Breast epithelium (tissue), 3 donors: ENCODE results near the gene TERB2.
"Not testable (repeated sequence)": the region's sequence is repeated elsewhere in the genome, so short reads cannot be mapped to it uniquely, and the experiment has no call there.

Source experiments
- POLR2A ChIP-seq: fragments of 450-650 bp; IDR thresholded peaks from one replicate; pipeline ENCODE4 v1.6.1; 2016; ENCODE audit warnings: antibody characterized with exemption, mild to moderate bottlenecking, moderate library complexity
- POLR2AphosphoS5 ChIP-seq, 3 donors: sonication (generic); formaldehyde crosslinking; IDR thresholded peaks; one replicate each; pipeline ENCODE4 v1.6.1; 2017; ENCODE audit warnings: antibody characterized with exemption in 3 of 3
- TF ChIP-seq, protein P1 (sequence below), 3 donors: fragments of 450-650 bp; IDR thresholded peaks; one replicate each; pipeline ENCODE4 v1.5.1; 2016 to 2017; ENCODE audit warnings: antibody characterized with exemption in 3 of 3, mild to moderate bottlenecking in 3 of 3, moderate library complexity in 3 of 3

DNA sequence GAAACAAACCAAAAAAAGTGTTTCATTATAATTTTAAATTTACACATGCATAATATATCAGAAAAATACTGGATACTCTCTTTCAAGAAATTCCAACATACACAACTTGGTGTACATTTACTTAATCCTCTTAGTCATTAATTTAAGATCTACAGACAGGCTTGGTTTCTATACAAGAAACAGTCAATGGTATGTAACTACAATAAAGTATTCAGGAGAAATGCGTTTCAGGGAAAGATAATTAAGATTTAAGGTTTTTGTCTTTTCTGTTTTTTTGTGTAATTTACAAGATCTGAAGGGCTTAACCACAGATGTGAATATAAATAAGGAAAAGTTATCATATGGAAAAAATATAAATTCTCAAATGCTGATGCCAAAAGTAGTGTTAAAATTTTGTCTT, 44.3 kb upstream of the TERB2 start:
- TF ChIP-seq POLR2A; POLR2AphosphoS5 (IDR thresholded peaks at IDR 0.05): not testable (repeated sequence)
- TF ChIP-seq, protein P1, sequence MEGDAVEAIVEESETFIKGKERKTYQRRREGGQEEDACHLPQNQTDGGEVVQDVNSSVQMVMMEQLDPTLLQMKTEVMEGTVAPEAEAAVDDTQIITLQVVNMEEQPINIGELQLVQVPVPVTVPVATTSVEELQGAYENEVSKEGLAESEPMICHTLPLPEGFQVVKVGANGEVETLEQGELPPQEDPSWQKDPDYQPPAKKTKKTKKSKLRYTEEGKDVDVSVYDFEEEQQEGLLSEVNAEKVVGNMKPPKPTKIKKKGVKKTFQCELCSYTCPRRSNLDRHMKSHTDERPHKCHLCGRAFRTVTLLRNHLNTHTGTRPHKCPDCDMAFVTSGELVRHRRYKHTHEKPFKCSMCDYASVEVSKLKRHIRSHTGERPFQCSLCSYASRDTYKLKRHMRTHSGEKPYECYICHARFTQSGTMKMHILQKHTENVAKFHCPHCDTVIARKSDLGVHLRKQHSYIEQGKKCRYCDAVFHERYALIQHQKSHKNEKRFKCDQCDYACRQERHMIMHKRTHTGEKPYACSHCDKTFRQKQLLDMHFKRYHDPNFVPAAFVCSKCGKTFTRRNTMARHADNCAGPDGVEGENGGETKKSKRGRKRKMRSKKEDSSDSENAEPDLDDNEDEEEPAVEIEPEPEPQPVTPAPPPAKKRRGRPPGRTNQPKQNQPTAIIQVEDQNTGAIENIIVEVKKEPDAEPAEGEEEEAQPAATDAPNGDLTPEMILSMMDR (IDR thresholded peaks at IDR 0.05), result not testable (repeated sequence)
